ENCODE results near the gene TRAM2. TPM values are rescaled to one million over a fixed set of nuclear protein-coding genes. Genes with fewer than 3 reads are reported as not detected.

The TRAM2 gene, protein sequence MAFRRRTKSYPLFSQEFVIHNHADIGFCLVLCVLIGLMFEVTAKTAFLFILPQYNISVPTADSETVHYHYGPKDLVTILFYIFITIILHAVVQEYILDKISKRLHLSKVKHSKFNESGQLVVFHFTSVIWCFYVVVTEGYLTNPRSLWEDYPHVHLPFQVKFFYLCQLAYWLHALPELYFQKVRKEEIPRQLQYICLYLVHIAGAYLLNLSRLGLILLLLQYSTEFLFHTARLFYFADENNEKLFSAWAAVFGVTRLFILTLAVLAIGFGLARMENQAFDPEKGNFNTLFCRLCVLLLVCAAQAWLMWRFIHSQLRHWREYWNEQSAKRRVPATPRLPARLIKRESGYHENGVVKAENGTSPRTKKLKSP
- polyA plus RNA-seq, result 10 to 100 TPM in 2 of 3 donors, 1 to 10 TPM in 1; 4.5 to 13.6 (median 12.9) TPM

DNA sequence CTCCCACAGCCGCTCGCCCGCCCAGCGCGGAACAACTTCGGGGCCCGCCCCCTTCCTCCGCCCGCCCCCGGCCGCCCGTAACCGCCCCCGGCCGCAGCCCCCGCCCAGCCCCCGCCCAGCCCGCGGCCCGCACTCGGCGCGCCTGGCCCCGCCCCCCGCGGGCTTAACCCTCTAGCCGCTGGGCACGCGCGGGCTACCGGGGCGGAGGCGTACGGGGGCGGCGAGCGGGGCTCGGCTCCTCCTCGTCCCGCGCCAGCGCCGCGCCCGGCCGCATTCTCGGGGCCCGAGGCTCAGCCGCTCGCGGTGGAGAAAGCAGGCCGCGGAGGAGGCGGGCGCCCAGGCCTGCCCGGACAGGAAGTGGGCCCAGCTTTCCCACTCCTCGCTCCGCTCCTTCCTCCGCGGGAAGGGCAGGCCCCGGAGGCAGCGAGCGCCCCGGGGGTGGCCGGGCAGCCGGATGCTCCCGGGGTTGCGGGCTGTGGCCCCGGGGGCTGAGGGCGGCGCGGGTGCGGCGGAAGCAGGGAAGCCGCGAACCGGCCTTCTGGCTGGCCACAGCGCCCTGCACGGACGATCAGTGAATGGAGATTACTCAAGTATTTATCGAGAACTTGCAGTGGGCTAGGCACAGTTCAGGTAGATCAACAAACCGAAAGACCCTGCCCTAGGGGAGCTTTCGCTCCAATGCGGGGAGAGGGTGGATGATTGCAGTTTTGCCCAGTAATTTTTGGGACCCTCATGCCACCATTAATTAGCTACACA is at the start of gene TRAM2:
Gene TRAM2 (minus strand): TSS at position 39 of the 756 bp plus-strand sequence. CDS start 145 bp downstream, outside the sequence.
- 0 to 1% (median 0%) methylated on average over 45 to 84 of the region's 84 CpGs for WGBS, 3 donors
- H3K27ac ChIP-seq (ENCODE audit: low read depth, low read length), result peak within 1 kb of the TSS; percentile 79

DNA sequence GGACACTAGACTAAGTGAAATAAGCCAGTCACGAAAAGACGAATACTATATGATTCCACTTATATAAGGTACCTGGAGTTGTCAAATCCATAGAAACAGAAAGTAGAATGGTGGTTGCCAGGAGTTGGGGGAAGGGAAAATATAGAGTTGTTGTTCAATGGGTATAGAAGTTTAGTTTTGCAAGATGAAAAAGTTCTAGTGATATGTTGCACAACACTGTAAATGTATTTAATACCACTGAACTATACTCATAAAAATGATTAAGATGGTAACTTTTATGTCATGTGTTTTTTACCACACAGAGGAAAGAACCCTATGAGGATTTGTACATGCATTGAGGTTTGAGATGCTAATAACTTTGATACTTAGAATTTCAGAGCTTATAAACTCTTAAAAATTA is 46.0 kb upstream of the TRAM2 start:
- WGBS, 3 donors, result 82 to 85% (median 83%) methylated on average over 2 of the region's 2 CpGs
- H3K27ac ChIP-seq (ENCODE audit: low read depth, low read length), result no peak overlapping the region

DNA sequence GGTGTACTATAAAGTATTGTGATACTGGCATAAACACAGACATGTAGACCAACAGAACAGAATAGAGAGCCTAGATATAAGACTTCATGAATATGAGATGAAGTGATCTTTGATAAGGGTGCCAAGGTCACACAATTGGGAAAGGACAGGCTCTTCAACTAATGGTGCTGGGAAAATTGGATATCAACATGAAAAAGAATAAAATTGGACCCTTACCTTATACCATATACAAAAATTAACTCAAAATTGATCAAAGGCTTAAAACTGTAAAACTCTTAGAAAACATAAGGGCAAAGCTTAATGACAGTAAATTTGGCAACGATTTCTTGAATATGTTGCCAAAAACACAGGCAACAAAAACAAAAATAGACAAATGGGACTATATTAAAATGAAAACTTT is 44.8 kb upstream of the TRAM2 start:
- no peak overlapping the region for H3K27ac ChIP-seq (ENCODE audit: low read depth, low read length)
- 67 to 80% (median 79%) methylated on average over 1 of the region's 1 CpG for WGBS, 3 donors

DNA sequence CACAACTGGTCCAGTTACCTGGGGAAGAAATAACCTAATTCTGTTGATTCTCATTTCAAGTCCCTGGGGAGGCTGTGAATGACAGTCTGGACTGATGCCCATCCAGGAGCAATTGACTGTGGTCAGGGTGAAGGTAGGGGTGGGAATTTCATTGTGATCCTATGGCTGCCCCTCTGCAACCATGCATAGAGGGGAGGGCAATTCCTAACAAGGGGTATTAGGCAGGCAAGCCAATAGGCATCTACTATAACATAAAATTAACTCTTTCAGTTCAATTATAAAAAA is 44.0 kb upstream of the TRAM2 start:
- no peak overlapping the region for H3K27ac ChIP-seq (ENCODE audit: low read depth, low read length)

DNA sequence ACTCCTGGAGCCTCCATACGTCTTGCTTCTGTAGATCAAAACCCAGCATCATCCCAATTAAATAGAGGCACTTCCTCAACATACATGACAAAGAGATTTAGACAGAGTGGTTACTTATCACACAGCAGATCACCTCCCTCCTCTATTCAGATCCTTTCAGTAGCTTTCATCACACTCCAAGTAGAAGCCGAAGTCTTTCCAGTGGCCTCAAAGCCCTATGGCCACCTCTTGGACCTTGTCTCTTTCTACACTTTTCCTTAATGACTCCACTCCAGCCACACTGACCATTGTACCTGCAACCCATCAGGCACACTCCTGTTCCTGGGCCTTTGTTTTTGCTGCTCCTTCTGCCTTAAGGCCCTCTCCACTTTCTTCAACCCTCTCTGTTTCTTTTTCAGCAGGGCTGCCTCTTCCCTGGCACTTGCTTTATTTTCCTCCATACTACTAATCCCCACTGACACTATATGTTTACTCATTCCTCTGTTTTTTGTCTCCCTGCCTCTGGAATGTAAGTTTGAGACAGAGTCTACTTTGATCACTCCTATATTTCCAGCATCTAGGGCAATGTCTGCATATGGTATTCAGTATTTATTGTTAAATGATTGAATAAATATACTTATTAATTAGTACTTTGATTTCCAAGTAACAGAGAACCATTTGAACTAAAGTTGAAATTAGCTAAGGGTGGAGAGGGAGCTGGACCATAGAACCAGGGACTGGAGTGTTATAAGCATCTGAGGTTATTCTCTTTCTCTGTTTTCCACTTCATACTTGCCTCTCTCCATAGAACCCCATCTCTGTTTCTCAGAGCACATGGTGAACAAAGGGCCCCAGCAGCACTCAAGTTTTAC is 43.4 kb upstream of the TRAM2 start:
- H3K27ac ChIP-seq (ENCODE audit: low read depth, low read length), result no peak overlapping the region
- WGBS, 3 donors, result 84 to 98% (median 87%) methylated on average over 2 of the region's 2 CpGs

DNA sequence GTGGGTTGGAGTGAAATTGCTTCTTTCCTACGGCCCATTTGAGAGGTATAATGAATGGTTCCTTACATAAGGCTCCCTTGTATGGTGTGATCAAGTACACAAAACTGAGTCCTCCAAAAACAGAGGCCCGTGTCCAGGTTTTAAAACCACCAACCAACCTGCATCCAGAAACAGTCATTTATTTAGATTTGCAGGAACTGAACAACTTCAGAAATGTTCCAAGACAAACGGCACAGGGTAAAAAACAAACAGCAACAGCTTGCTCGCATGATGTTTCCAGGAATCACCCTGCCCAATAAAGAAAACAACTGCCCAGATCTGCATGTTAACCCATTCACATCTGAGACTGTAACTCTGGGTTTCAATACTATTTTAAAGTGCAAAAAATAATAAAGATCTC is 40.2 kb upstream of the TRAM2 start:
- H3K27ac ChIP-seq (ENCODE audit: low read depth, low read length), result no peak overlapping the region
- 26 to 59% (median 48%) methylated on average over 4 of the region's 4 CpGs for WGBS, 3 donors

DNA sequence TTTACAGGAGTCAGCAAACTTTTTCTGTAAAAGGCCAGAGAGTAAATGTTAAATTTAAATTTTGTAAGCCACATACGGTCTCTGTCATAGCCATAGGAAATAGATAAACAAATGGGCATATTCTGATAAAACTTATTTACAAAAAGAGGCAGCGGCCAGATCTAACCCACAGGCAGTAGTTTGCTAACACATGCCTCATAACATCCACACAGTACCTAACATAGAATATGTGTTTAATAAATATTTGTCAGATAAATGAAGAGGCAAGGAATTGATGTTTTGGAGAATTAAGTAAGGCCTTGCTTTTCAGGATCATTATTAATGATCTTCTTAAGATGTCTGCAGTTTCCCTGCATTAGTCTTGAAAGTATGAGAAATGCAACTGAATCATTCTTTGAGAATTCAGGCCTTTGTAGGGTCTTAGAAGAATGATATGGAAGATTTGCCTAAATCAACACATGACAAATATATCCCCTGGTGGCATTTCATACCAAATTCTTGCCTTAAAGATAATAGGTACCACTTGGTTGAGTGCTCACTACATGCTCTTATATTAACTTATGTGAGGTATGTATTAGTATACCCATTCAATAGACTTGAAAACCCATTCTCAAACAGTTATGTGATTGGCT is 39.3 kb upstream of the TRAM2 start:
- H3K27ac ChIP-seq (ENCODE audit: low read depth, low read length), result no peak overlapping the region
- 68 to 93% (median 92%) methylated on average over 2 of the region's 2 CpGs for WGBS, 3 donors

DNA sequence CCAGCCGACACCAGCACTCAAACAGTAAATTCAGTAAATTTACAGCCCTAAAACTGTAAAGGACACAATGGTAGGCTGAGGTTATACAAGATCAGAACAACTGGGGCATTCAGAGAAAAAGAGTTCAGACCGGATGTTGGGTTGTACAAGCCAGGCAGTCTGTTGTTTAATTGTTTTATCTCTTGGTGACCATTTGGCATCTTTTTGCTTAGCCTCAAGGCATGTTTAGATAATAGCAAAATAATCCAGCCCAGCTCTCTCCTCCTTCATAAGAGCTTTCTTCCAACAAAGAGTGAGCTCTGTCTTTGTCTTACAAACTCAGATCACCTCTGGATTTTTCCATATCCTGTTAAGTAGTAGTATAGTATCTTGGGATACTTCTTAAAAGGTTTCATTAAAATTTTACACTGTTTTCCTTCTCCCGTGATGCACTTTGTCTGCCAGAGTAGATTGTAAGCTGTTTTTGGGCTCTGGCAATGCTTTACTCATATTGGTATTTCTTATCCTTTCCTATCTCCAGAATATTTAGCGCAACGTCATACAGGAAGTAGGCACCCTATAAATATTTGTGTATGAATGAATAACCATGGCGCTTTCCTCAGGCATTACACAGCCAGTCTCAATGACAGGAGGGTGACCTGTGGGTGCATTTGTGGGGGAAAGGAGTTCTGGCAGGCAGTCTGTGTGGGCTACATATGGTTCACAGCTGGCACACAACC is 35.6 kb upstream of the TRAM2 start:
- WGBS, 3 donors, result 74 to 81% (median 80%) methylated on average over 6 of the region's 6 CpGs
- H3K27ac ChIP-seq (ENCODE audit: low read depth, low read length), result no peak overlapping the region

DNA sequence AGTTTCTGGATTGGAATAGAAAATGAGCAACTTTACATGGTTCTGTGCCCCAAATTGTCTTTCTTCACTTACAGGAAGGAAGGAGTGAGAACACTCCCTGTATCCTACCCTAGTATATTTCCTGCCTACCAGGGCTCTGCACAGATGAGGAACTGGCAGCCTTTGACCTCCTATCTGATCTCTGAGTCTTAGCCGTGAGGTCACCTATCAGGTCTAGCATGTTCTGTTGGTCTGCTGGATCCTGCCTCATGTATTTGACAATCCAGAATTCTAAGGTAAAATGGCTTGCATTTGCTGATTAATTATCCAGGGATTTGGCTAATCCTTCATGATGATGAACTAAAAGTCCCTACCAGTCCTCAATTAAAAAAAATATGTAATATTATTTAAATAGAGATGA is 35.0 kb upstream of the TRAM2 start:
- WGBS, 3 donors, result 38 to 63% (median 56%) methylated on average over 1 of the region's 1 CpG
- no peak overlapping the region for H3K27ac ChIP-seq (ENCODE audit: low read depth, low read length)

DNA sequence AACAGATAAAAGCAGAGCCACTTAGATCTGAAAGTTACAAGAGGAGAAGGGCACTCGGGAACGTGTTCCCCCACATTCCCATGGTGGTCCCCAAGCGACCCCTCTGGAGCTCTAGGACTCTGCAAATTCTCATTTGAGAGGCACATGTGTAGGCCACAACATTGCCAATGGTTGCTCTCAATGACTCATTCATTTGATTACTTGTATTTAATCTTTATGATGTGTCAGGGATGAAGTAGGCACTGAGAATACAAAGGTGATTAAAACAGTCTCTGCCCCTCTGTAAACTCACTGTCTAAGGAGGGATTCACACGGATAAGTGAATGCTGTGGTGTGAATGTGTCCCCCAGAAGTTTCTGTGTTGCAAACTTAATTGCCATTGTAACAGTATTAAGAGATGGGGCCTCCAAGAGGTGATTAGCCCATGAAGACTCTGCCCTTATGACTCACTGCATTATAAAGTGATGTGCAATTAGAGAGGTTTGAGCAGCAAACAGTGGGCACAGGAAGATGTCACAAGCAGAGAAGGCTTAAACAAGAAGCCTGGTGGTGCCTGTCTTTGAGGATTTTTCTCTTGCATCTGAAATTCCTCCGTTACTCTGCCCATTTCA is 34.0 kb upstream of the TRAM2 start:
- WGBS, 3 donors, result 73 to 79% (median 75%) methylated on average over 5 of the region's 5 CpGs
- no peak overlapping the region for H3K27ac ChIP-seq (ENCODE audit: low read depth, low read length)

DNA sequence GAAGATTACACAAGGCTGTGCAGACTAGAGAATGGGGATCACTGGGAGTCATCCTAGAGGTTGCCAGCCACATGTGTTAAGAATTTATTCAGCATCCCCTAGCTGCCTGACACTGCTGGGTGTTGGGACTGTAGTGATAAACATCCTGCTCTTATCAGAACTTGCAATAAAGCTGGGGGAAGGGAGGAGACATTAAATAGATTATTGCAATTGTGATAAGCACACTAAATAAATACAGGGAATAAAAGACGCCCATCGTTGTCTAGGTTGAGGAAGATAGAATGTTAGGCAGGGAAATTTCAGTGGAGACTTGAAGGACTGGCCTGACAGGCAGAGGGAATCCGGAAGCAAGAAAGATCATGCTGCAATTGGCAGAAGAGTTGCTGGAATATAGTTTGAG is 33.2 kb upstream of the TRAM2 start:
- no peak overlapping the region for H3K27ac ChIP-seq (ENCODE audit: low read depth, low read length)
- 44 to 72% (median 71%) methylated on average over 3 of the region's 3 CpGs for WGBS, 3 donors

DNA sequence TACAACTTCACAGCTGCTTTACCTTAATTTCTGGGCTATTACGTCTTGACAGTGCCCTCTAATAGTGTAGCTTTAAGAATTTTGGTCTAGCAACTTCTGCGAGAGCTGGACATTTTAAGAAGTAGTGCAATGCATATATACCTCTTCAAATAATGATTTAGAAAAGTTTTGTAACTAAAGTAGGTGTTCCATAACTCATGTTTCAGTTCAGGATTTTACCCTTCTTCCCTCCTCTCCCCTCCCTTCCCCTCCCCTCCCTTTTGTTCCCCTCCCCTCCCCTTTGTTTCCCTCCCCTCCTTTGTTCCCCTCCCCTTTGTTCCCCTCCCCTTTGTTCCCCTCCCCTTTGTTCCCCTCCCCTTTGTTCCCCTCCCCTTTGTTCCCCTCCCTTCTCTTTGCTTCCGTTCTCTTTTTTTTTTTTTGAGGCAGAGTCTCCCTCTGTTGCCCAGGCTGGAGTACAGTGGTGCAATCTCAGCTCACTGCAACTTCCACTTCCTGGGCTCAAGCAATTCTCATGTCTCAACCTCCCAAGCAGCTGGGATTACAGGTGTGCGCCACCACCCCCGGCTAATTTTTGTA is 28.8 kb upstream of the TRAM2 start:
- 72 to 92% (median 74%) methylated on average over 5 of the region's 5 CpGs for WGBS, 3 donors
- H3K27ac ChIP-seq (ENCODE audit: low read depth, low read length), result no peak overlapping the region

DNA sequence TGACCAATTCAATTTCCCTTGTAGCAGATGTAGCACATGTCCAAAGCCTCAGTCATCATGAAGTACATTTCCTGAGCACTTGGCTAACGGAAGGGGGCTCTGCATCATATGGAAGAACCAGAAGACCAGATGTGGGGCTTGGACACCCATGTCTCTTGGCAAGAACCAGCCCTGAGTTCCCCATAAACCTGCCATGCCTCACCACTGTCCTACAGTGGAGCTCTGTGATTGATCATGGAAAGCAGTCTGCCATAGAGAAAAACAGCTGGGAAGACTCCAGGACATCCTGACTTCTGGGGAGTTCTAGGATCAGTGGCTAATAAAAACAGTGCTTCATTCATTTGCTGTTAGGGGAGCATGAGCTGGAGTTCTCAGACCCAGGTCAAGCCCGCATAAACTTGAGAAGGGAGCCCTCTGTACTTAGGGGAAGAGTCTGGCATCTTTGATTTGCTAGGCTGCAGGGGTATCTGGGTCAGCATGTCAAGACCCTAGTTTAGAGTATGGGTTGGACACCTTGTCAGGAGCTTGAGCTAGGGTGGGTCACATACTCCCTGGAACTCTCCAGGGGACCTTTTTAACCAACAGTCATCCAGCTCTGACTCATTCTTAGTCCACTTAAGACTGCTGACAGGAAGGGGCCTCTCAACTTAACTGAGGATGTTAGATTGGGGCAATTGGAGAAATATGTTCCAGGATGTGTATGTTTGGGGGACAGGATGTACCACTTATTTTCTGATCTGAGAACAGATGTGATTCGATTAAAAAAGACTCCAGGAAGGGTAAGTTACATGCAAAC is 26.3 kb upstream of the TRAM2 start:
- 66 to 73% (median 69%) methylated on average over 3 of the region's 3 CpGs for WGBS, 3 donors
- no peak overlapping the region for H3K27ac ChIP-seq (ENCODE audit: low read depth, low read length)

DNA sequence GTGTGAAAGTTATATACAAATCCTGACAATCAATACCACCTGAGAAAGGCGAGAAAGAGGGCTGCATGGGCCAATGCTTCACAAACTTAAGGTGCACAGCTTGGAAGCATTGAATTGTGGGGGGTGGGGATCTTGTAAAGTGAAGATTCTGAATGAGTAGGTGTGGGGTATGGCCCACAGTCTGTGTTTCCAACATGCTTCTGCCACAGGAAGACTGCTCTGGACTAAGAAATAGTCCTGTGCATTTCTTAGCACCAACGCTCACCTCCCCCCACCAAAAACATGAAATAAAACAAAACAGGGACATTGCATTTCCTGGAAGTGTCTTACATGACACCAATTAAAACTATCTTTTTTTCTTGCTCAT is 21.9 kb upstream of the TRAM2 start:
- no peak overlapping the region for H3K27ac ChIP-seq (ENCODE audit: low read depth, low read length)
- WGBS, 3 donors, result 72 to 85% (median 73%) methylated on average over 2 of the region's 2 CpGs

DNA sequence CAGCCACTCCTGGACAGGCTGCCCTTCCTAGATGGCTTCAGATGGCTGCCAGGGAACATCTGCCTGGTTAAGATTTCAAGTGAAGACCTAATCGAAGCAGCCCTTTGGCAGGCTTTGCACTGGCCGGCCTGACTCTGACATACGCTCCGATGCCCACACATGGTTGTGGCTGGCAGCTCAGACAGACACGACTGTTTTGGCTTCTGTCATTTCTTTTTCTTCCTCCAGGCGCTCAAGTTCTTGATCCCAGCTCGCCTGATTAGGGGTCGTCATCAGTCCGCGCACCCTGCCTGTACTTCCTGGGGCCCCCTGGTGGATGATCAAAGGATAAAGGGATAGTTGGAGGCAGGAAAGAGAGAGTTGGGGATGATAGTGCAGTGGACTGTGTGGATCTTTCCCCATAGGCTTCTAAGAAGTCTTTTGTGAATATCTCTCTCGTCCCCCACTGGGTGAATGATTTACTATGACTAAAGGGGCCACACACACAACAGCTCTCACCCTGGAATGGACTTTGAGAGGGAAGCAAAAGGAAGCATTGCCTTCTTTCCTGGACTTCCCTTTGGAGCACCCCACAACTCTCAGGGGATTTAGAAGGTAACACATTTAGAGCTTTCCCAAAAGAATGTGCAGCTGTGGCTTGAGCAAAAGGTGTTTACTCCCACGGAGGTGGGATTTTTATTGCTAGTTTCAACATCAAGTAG is 21.4 kb upstream of the TRAM2 start:
- H3K27ac ChIP-seq (ENCODE audit: low read depth, low read length), result no peak overlapping the region
- WGBS, 3 donors, result 16 to 36% (median 35%) methylated on average over 12 of the region's 12 CpGs

DNA sequence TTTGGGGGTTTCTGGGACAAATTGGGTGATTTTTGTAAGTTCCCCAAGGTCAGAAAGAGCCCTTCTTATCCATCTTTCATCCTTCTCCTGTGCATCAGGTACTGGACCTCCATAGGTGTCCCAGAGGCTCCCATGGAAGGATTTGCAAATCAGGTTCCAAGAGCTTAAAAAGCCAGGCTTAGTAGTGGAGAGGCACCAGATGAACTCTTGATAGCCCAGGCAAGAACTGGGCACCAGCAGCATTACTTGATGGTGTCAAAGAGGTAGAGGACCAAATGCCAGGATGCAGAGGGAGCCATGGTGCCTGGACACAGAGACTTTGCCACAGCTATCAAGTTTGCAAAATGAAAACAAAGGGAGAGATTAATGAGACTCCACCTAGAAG is 20.9 kb upstream of the TRAM2 start:
- no peak overlapping the region for H3K27ac ChIP-seq (ENCODE audit: low read depth, low read length)

Data from adipose tissue (tissue), 3 donors.